Measurements from ENCODE around the gene STXBP3. TPM values are rescaled to one million over a fixed set of nuclear protein-coding genes. Genes with fewer than 3 reads are reported as not detected.

The STXBP3 gene
- total and polyA plus RNA-seq, 9 of the 15 experiments (the other 6 are each of a cell fraction or from before 2014, with no cell fraction given): 32.5 to 52.5 (median 39.2) TPM

DNA sequence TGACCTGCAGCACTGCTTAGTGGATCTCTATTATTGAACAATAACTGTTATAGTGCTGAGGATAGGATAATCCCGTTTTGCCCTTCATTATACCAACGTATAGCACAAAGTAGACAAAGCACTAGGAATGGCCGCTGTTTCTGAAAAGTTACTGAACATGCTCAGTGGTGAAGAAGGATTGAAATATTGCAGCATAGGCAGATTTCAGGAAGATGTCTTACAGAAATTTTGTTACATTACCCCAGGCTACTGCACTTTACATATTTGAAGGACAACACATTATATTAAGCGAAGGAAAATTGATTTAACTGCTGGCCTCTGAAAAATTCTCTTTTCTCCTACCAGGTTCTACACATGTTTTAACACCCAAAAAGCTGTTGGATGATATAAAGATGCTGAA is 62.0 kb downstream of the STXBP3 start:
- Histone ChIP-seq H3K9me3 (replicated peaks; ENCODE audit: control insufficient read depth, insufficient read depth, low read depth, low read length) (no peaks in the 10 kb centered on the region), H3K4me2 (ENCODE audit: insufficient read depth, low read length) (no peak overlapping the region), H3K9ac (ENCODE audit: insufficient read depth in 1 of 2, low read depth in 2 of 2, low read length in 2 of 2) (no peak overlapping the region), H3K4me3 (no peak overlapping the region), H4K20me1 (replicated peaks; ENCODE audit: control insufficient read depth, insufficient read depth, low read length) (no peaks in the 10 kb centered on the region), H3K27me3 (ENCODE audit: control insufficient read depth in 2 of 2, insufficient read depth in 2 of 2, low read length in 2 of 2) (no peaks in the 10 kb centered on the region), H3K79me2 (ENCODE audit: control insufficient read depth, insufficient read depth, low read length) (no peaks in the 10 kb centered on the region), H3K27ac (ENCODE audit: extremely low read depth, low read depth, low read length) (no peak overlapping the region), H3K9me1 (ENCODE audit: control insufficient read depth, insufficient read depth, low read length) (no peaks in the 10 kb centered on the region), H2AFZ (ENCODE audit: low read depth, low read length) (no peak overlapping the region), H3K4me1 (replicated peaks in 1 of 2; ENCODE audit: control insufficient read depth in 2 of 2, insufficient read depth in 2 of 2, low read length in 2 of 2) (no peaks in the 10 kb centered on the region), H3K36me3 (ENCODE audit: control insufficient read depth, insufficient read depth, low read length) (peaks cover 27% of the 10 kb centered on the region)
- ATAC-seq: no peak
- no peak for FAIRE-seq
- intact Hi-C loops (cut with micrococcal nuclease) (no loop called here), in situ Hi-C loops (cut with MboI) (no loop called here)
- DNase-seq (ENCODE audit: extremely low read depth in 1 of 4, low spot score in 3 of 4): no peak
- CTCF ChIA-PET (ENCODE audit: low intra/inter-chr PET ratio): no interaction called here
- BruUV-seq (replicated peaks): no TSS peak
- POLR2A ChIA-PET: interaction anchor here (1.8 kb wide), 1 partner anchor 9 kb away, joined by 7 read pairs; no protein-coding TSS in a partner anchor
- no peak for TF ChIP-seq U2AF2 (optimal IDR thresholded peaks at IDR 0.05; ENCODE audit: low read depth, low read length)
- TF ChIP-seq ADNP (tag; IDR thresholded peaks at IDR 0.05): no peak
- no peak for TF ChIP-seq COPS2 (conservative IDR thresholded peaks at IDR 0.05)
- TF ChIP-seq ZNF347 (CRISPR knock-in tag; IDR thresholded peaks at IDR 0.05; ENCODE audit: low read depth): no peak
- 0 out of 2 replicates have a peak, but pooled peaks have one; percentile 32 for TF ChIP-seq MAFG (tag; conservative IDR thresholded peaks at IDR 0.05)
- TF ChIP-seq, protein P1, sequence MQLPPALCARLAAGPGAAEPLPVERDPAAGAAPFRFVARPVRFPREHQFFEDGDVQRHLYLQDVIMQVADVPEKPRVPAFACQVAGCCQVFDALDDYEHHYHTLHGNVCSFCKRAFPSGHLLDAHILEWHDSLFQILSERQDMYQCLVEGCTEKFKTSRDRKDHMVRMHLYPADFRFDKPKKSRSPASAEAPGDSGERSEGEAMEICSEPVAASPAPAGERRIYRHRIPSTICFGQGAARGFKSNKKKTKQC (CRISPR knock-in tag; IDR thresholded peaks at IDR 0.05): no peak
- no peak for TF ChIP-seq MTA1 (IDR thresholded peaks at IDR 0.05; ENCODE audit: borderline replicate concordance)
- TF ChIP-seq SNRNP70 (optimal IDR thresholded peaks at IDR 0.05; ENCODE audit: low read depth, low read length): no peak
- TF ChIP-seq HNRNPUL1 (IDR thresholded peaks at IDR 0.05; ENCODE audit: low read length): no peak
- no peak for TF ChIP-seq ZNF175 (CRISPR knock-in tag; IDR thresholded peaks at IDR 0.05; ENCODE audit: low read depth)
- TF ChIP-seq ZNF232 (CRISPR knock-in tag; IDR thresholded peaks at IDR 0.05): no peak
- TF ChIP-seq NCOA4 (IDR thresholded peaks at IDR 0.05; ENCODE audit: partially characterized antibody): no peak
- no peak for TF ChIP-seq POLR3A (IDR thresholded peaks at IDR 0.05; ENCODE audit: borderline replicate concordance, extremely low read depth, insufficient read depth, insufficient read length)
- peak; percentile 61 for TF ChIP-seq C11orf30 (IDR thresholded peaks at IDR 0.05; ENCODE audit: low read depth)
- TF ChIP-seq CCNT2 (IDR thresholded peaks at IDR 0.05; ENCODE audit: borderline replicate concordance, extremely low read depth, insufficient read length, low read depth, low read length): no peak
- no peak for TF ChIP-seq HNRNPK (IDR thresholded peaks at IDR 0.05; ENCODE audit: low read depth, low read length, poor library complexity, severe bottlenecking)
- TF ChIP-seq ZNF668 (CRISPR knock-in tag; IDR thresholded peaks at IDR 0.05): no peak
- peak; percentile 76 for TF ChIP-seq ZNF316 (IDR thresholded peaks at IDR 0.05)
- WGBS (ENCODE audit: insufficient coverage, low coverage, missing lambda C conversion rate): 80% methylated on average over 4 of the region's 4 CpGs
